Mesenchymal stem cell (in vitro differentiated cells and primary cell): ENCODE data around the gene ZNF532.

ENCODE experiments used
- DNase-seq: peaks from one replicate; pipeline ENCODE4 v3.0.0-alpha.2; 2013
- H2AFZ ChIP-seq: one replicate; pipeline ENCODE4 v1.6.1; 2013; ENCODE audit warnings: low read depth, mild to moderate bottlenecking, control low read depth, inconsistent platforms, low read length, moderate library complexity
- H2AK5ac ChIP-seq: 2 replicates; pipeline ENCODE4 v1.6.1; 2013; ENCODE audit warnings: low read length, moderate library complexity, mild to moderate bottlenecking, inconsistent platforms; ENCODE audit not compliant: severe bottlenecking
- H2BK120ac ChIP-seq: one replicate; pipeline ENCODE4 v1.6.1; 2013; ENCODE audit warnings: low read depth, mild to moderate bottlenecking, inconsistent platforms, low read length, moderate library complexity
- H2BK12ac ChIP-seq, 2 experiments: one replicate each; pipeline ENCODE4 v1.6.1; 2013; ENCODE audit warnings: inconsistent platforms in 2 of 2, low read length in 2 of 2, mild to moderate bottlenecking in 2 of 2, moderate library complexity in 2 of 2, control low read depth in 1 of 2
- H2BK15ac ChIP-seq: one replicate; pipeline ENCODE4 v1.6.1; 2013; ENCODE audit warnings: mild to moderate bottlenecking, low read depth, inconsistent platforms; ENCODE audit not compliant: poor library complexity, severe bottlenecking
- H2BK5ac ChIP-seq: 2 replicates; pipeline ENCODE4 v1.6.1; 2013; ENCODE audit warnings: low read depth, mild to moderate bottlenecking, low read length, control low read depth, inconsistent platforms; ENCODE audit not compliant: poor library complexity, severe bottlenecking
- H3K14ac ChIP-seq, 2 experiments: one replicate each; pipeline ENCODE4 v1.6.1; 2013; ENCODE audit warnings: inconsistent platforms in 2 of 2, low read length in 2 of 2, control low read depth in 1 of 2, mild to moderate bottlenecking in 1 of 2, moderate library complexity in 1 of 2
- H3K18ac ChIP-seq, 2 experiments: one replicate each; pipeline ENCODE4 v1.6.1; 2013; ENCODE audit warnings: inconsistent platforms in 2 of 2, low read length in 2 of 2, control low read depth in 1 of 2, low read depth in 1 of 2, mild to moderate bottlenecking in 1 of 2
- H3K23ac ChIP-seq, 2 experiments: one replicate each; pipeline ENCODE4 v1.6.1; 2013; ENCODE audit warnings: inconsistent platforms in 2 of 2, low read length in 2 of 2, mild to moderate bottlenecking in 2 of 2, moderate library complexity in 2 of 2, control low read depth in 1 of 2
- H3K27ac ChIP-seq: 2 replicates; pipeline ENCODE4 v1.5.1; 2013; ENCODE audit warnings: mild to moderate bottlenecking, moderate library complexity, low read length, control low read depth, inconsistent platforms; ENCODE audit not compliant: poor library complexity, severe bottlenecking
- H3K27me3 ChIP-seq, 2 experiments: 2 replicates each; pipeline versions ENCODE4 v1.6.1 to v1.7.0; 2013; ENCODE audit warnings: low read length in 2 of 2, mild to moderate bottlenecking in 2 of 2, moderate library complexity in 2 of 2, control low read depth in 1 of 2, inconsistent platforms in 1 of 2; ENCODE audit not compliant: control insufficient read depth in 1 of 2, insufficient read depth in 1 of 2
- H3K36me3 ChIP-seq, 2 experiments: 2 replicates each; pipeline versions ENCODE4 v1.6.1 to v1.7.0; 2013; ENCODE audit warnings: low read length in 2 of 2, control low read depth in 1 of 2, inconsistent platforms in 1 of 2, low read depth in 1 of 2, mild to moderate bottlenecking in 1 of 2; ENCODE audit not compliant: insufficient read depth in 2 of 2, control insufficient read depth in 1 of 2
- H3K4ac ChIP-seq, 2 experiments: one replicate each; pipeline ENCODE4 v1.6.1; 2013; ENCODE audit warnings: inconsistent platforms in 2 of 2, low read length in 2 of 2, mild to moderate bottlenecking in 2 of 2, moderate library complexity in 2 of 2, control low read depth in 1 of 2, low read depth in 1 of 2
- H3K4me1 ChIP-seq: 2 replicates; pipeline ENCODE4 v1.6.1; 2013; ENCODE audit warnings: low read depth, low read length, control low read depth; ENCODE audit not compliant: control insufficient read depth, insufficient read depth
- H3K4me2 ChIP-seq: 2 replicates; pipeline ENCODE4 v1.6.1; 2013; ENCODE audit warnings: low read length, mild to moderate bottlenecking, inconsistent platforms; ENCODE audit not compliant: poor library complexity, severe bottlenecking
- H3K4me3 ChIP-seq, 2 experiments: 2 replicates each; pipeline versions ENCODE4 v1.5.1 to v1.7.0; 2013; ENCODE audit warnings: low read length in 2 of 2, mild to moderate bottlenecking in 2 of 2, control low read depth in 1 of 2, low read depth in 1 of 2; ENCODE audit not compliant: insufficient read depth in 1 of 2
- H3K79me1 ChIP-seq: replicated peaks from 2 replicates; pipeline ENCODE4 v1.6.1; 2013; ENCODE audit warnings: mild to moderate bottlenecking, control low read depth, low read length, inconsistent platforms; ENCODE audit not compliant: poor library complexity, severe bottlenecking
- H3K9ac ChIP-seq: 2 replicates; pipeline ENCODE4 v1.7.0; 2013; ENCODE audit warnings: mild to moderate bottlenecking, low read length, moderate library complexity
- H3K9me3 ChIP-seq: 2 replicates; pipeline ENCODE4 v1.7.0; 2013; ENCODE audit warnings: mild to moderate bottlenecking, low read length; ENCODE audit not compliant: control insufficient read depth
- H4K8ac ChIP-seq: one replicate; pipeline ENCODE4 v1.6.1; 2013; ENCODE audit warnings: inconsistent platforms, mild to moderate bottlenecking, low read length, moderate library complexity
- H4K91ac ChIP-seq: one replicate; pipeline ENCODE4 v1.6.1; 2013; ENCODE audit warnings: mild to moderate bottlenecking, low read length, inconsistent platforms
- WGBS: methylation state at CpG from one replicate; pipeline ENCODE4 v1.1.7; 2013; ENCODE audit warnings: mixed read lengths; 5-methylcytosine and 5-hydroxymethylcytosine counted together

ZNF532 gene

DNA sequence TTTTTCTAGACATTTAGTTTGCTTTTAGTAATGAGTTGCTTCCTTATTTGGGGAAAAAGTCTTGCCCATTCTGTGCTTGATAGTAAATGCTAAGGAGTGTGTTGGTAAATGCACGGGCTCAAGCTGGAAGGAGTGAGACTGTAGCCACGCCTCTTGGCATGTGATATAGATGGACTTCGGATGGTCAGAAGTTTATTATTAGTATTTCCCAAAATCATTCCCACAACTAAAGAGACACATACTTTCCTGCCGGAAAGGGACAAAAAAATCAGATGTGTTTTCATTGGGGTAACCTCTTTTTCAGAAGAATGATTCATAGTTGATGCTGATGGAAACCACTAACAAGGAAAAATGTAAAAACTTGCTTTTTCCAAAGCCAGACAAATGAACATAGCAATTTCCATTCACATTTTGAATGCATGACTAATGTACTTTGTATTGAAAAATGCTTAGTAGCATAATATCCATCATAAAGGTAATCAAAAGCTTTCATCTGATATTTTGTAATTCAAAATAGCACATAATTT is 133.2 kb downstream of the ZNF532 start:
- no peak overlapping the region for H2AFZ ChIP-seq
- peak overlapping the region in 1 of 2 experiments; percentile 41 for H3K4ac ChIP-seq
- H4K8ac ChIP-seq: no peak overlapping the region
- H2BK120ac ChIP-seq: no peak overlapping the region
- H3K4me3 ChIP-seq: peak overlapping the region in 1 of 2 experiments; percentile 56
- peaks cover 9% of the 10 kb centered on the region for H3K4me1 ChIP-seq
- H2AK5ac ChIP-seq: no peak overlapping the region
- no peaks in the 10 kb centered on the region for H3K9me3 ChIP-seq
- DNase-seq: peak; percentile 85
- H2BK12ac ChIP-seq: peak overlapping the region in 1 of 2 experiments; percentile 21
- H3K36me3 ChIP-seq: no peaks in the 10 kb centered on the region
- no peak overlapping the region for H4K91ac ChIP-seq
- no peak overlapping the region for H3K18ac ChIP-seq
- H3K14ac ChIP-seq: no peak overlapping the region
- H3K27me3 ChIP-seq: no peaks in the 10 kb centered on the region
- H3K4me2 ChIP-seq: no peak overlapping the region
- H3K27ac ChIP-seq: peak overlapping the region; percentile 44
- no peak overlapping the region for H2BK5ac ChIP-seq
- H3K23ac ChIP-seq: no peak overlapping the region
- H2BK15ac ChIP-seq: no peak overlapping the region
- no peaks in the 10 kb centered on the region for H3K79me1 ChIP-seq
- no CpG with 5 or more reads among the region's 4 CpGs for WGBS
- peak overlapping the region; percentile 57 for H3K9ac ChIP-seq

GRCh38 chr18:58998401-58999203 is 133.9 kb downstream of the ZNF532 start:
- H4K8ac ChIP-seq: no peak overlapping the region
- no peak overlapping the region for H3K4ac ChIP-seq
- H3K4me3 ChIP-seq: peak overlapping the region in 1 of 2 experiments; percentile 56
- no peak overlapping the region for H3K23ac ChIP-seq
- no peak overlapping the region for H2BK15ac ChIP-seq
- no peak overlapping the region for H2BK5ac ChIP-seq
- peak overlapping the region in 1 of 2 experiments; percentile 1 for H3K18ac ChIP-seq
- 90% methylated on average over 13 of the region's 13 CpGs for WGBS
- no peak overlapping the region for H4K91ac ChIP-seq
- H3K36me3 ChIP-seq: no peaks in the 10 kb centered on the region
- H2AFZ ChIP-seq: no peak overlapping the region
- H3K9ac ChIP-seq: peak overlapping the region; percentile 43
- H3K27ac ChIP-seq: no peak overlapping the region
- no peak overlapping the region for H3K14ac ChIP-seq
- H3K79me1 ChIP-seq: no peaks in the 10 kb centered on the region
- H3K4me1 ChIP-seq: peaks cover 9% of the 10 kb centered on the region
- no peak overlapping the region for H3K4me2 ChIP-seq
- no peak overlapping the region for H2BK12ac ChIP-seq
- no peak overlapping the region for H2BK120ac ChIP-seq
- no peak overlapping the region for H2AK5ac ChIP-seq
- DNase-seq: peak; percentile 68
- H3K9me3 ChIP-seq: no peaks in the 10 kb centered on the region
- H3K27me3 ChIP-seq: no peaks in the 10 kb centered on the region

DNA sequence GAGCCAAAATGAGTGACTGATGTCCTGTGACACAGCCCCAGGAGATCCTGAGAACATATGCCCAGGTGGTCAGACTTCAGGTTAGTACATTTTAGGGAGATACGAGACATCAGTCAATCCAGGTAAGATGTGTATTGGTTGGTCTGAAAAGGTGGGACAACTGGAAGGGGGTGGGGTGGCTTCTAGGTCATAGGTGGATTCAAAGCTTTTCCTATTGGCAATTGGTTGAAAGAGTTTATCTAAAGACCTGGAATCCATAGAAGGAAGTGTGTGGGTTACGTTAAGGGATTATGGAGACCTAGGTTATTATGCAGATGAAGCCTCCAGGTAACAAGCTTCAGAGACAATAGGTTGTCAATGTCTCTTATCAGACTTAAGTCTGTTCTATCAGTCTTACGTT is 136.5 kb downstream of the ZNF532 start:
- Histone ChIP-seq H2AFZ (no peak overlapping the region), H2BK15ac (no peak overlapping the region), H2AK5ac (no peak overlapping the region), H3K4me2 (no peak overlapping the region), H3K27me3 (no peaks in the 10 kb centered on the region), H3K27ac (no peak overlapping the region), H3K4me1 (peaks cover 12% of the 10 kb centered on the region), H3K18ac (no peak overlapping the region), H3K9ac (no peak overlapping the region), H2BK5ac (no peak overlapping the region), H3K23ac (no peak overlapping the region), H3K36me3 (no peaks in the 10 kb centered on the region), H3K4ac (no peak overlapping the region), H2BK12ac (no peak overlapping the region), H3K79me1 (no peaks in the 10 kb centered on the region), H2BK120ac (no peak overlapping the region), H3K14ac (no peak overlapping the region), H3K4me3 (no peak overlapping the region), H3K9me3 (no peaks in the 10 kb centered on the region), H4K8ac (no peak overlapping the region), H4K91ac (no peak overlapping the region)
- WGBS: 99% methylated on average over 3 of the region's 3 CpGs
- DNase-seq: no peak

DNA sequence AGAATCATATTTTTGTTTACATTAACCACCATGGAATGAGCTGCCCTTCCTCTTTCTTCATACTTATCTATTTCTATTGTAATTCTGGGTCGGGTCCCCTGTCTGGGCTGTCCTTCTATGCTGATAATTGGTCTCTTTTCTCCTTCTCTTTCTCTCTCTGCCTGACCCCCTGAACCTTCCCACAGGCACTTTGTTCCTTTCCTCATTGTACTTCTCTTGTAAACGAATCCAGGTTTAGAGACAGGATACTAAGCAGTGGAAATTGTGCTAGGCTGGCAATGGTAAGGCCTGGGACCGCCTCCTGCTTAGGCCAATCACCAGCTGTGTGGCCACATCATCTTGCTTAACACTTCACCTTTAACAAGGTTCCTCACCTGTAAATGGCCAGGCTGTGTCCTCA is 137.0 kb downstream of the ZNF532 start:
- H2BK5ac ChIP-seq: no peak overlapping the region
- H3K9ac ChIP-seq: no peak overlapping the region
- no peak overlapping the region for H3K23ac ChIP-seq
- no peaks in the 10 kb centered on the region for H3K36me3 ChIP-seq
- H4K91ac ChIP-seq: no peak overlapping the region
- peak overlapping the region; percentile 43 for H2AK5ac ChIP-seq
- H3K4me1 ChIP-seq: peaks cover 12% of the 10 kb centered on the region
- no peak overlapping the region for H2BK15ac ChIP-seq
- H3K27ac ChIP-seq: no peak overlapping the region
- no peak overlapping the region for H4K8ac ChIP-seq
- no peak overlapping the region for H3K4me3 ChIP-seq
- no peak overlapping the region for H3K14ac ChIP-seq
- peak overlapping the region in 1 of 2 experiments; percentile 29 for H2BK12ac ChIP-seq
- no peak overlapping the region for H3K4me2 ChIP-seq
- H2BK120ac ChIP-seq: no peak overlapping the region
- H3K18ac ChIP-seq: peak overlapping the region in 1 of 2 experiments; percentile 54
- no peaks in the 10 kb centered on the region for H3K27me3 ChIP-seq
- H2AFZ ChIP-seq: no peak overlapping the region
- DNase-seq: no peak
- 90% methylated on average over 3 of the region's 3 CpGs for WGBS
- peak overlapping the region in 1 of 2 experiments; percentile 47 for H3K4ac ChIP-seq
- no peaks in the 10 kb centered on the region for H3K79me1 ChIP-seq
- H3K9me3 ChIP-seq: no peaks in the 10 kb centered on the region
